ENCODE results near the gene GHRH.

GHRH gene

GRCh38 chr20:37290158-37290810 lies 28.7 kb upstream of the GHRH start:
- DNase-seq = no peak

GRCh38 chr20:37288091-37288490 lies 26.5 kb upstream of the GHRH start:
- DNase-seq = no peak

- DNase-seq = no peak
Observed at GRCh38 chr20:37285664-37286374, 24.2 kb upstream of the GHRH start.

GRCh38 chr20:37284691-37285161 lies 23.1 kb upstream of the GHRH start:
- DNase-seq = no peak

- no peak for DNase-seq
Observed at GRCh38 chr20:37283530-37284195, 22.0 kb upstream of the GHRH start.

- DNase-seq = no peak
Observed at GRCh38 chr20:37282556-37282955, 20.9 kb upstream of the GHRH start.

- no peak for DNase-seq
Observed at GRCh38 chr20:37280403-37280802, 18.8 kb upstream of the GHRH start.

- DNase-seq = no peak
Observed at GRCh38 chr20:37279820-37280219, 18.2 kb upstream of the GHRH start.

- no peak for DNase-seq
Observed at GRCh38 chr20:37278966-37279590, 17.5 kb upstream of the GHRH start.

GRCh38 chr20:37277253-37277593 lies 15.6 kb upstream of the GHRH start:
- DNase-seq = no peak

- DNase-seq = no peak
Observed at GRCh38 chr20:37276494-37277252, 15.1 kb upstream of the GHRH start.

GRCh38 chr20:37274851-37275524 lies 13.4 kb upstream of the GHRH start:
- DNase-seq = no peak

GRCh38 chr20:37273988-37274387 lies 12.4 kb upstream of the GHRH start:
- no peak for DNase-seq

GRCh38 chr20:37271421-37271768 lies 9.8 kb upstream of the GHRH start:
- no peak for DNase-seq

- no peak for DNase-seq
Observed at GRCh38 chr20:37270576-37271420, 9.2 kb upstream of the GHRH start.

- DNase-seq = no peak
Observed at GRCh38 chr20:37267667-37268313, 6.2 kb upstream of the GHRH start.

GRCh38 chr20:37266940-37267666 lies 5.5 kb upstream of the GHRH start:
- no peak for DNase-seq

- DNase-seq = no peak
Observed at GRCh38 chr20:37265152-37265551, 3.5 kb upstream of the GHRH start.

- DNase-seq = no peak
Observed at GRCh38 chr20:37263686-37264085, 2.1 kb upstream of the GHRH start.

- no peak for DNase-seq
Observed at GRCh38 chr20:37262505-37262904, 891 bp upstream of the GHRH start.

Data from NCI-H748 treated with DMSO at 0.1 percent for 48 hours (cell line).